H1 (cell line): ENCODE measurements around the gene BTBD8. TPM values are rescaled to one million over a fixed set of nuclear protein-coding genes. Genes with fewer than 3 reads are reported as not detected.
"Not testable (repeated sequence)": the region's sequence is repeated elsewhere in the genome, so short reads cannot be mapped to it uniquely, and the experiment has no call there.

Source experiments
- CTCF ChIA-PET: fragments of 300-600 bp; sonication (Branson Sonifier 250); formaldehyde crosslinking; loops from one replicate; lab custom pipeline; 2021; ENCODE audit not compliant: partially characterized antibody; lab: Charles Lee
- POLR2A ChIA-PET: fragments of 300-600 bp; sonication (Branson Sonifier 250); formaldehyde crosslinking; loops from one replicate; lab custom pipeline; 2021; ENCODE audit warnings: inconsistent platforms; ENCODE audit not compliant: partially characterized antibody; lab: Charles Lee
- DNase-seq, 2 experiments: peaks; one replicate each; pipeline versions ENCODE4 v3.0.0 to v3.0.0-alpha.2; 2010 to 2022; ENCODE audit warnings: low spot score in 2 of 2, low read depth in 1 of 2, mixed read lengths in 1 of 2
- FAIRE-seq: peaks from 2 replicates; lab custom pipeline; 2011; peaks lifted over from hg19 to GRCh38; lab: Jason Lieb, UNC
- H2AFZ ChIP-seq: 2 replicates; pipeline ENCODE4 v1.8.1; 2012; ENCODE audit warnings: low read length, inconsistent platforms
- H2AK5ac ChIP-seq: 2 replicates; pipeline ENCODE4 v1.6.1; 2013; ENCODE audit warnings: low read depth, low read length
- H2BK120ac ChIP-seq: replicated peaks from 2 replicates; pipeline ENCODE3; 2013; ENCODE audit warnings: low read depth, low read length, inconsistent platforms
- H2BK12ac ChIP-seq: 2 replicates; pipeline ENCODE4 v1.6.1; 2013; ENCODE audit warnings: low read depth, low read length
- H2BK15ac ChIP-seq: 2 replicates; pipeline ENCODE4 v1.6.1; 2013; ENCODE audit warnings: low read length
- H2BK20ac ChIP-seq: 2 replicates; pipeline ENCODE4 v1.6.1; 2013; ENCODE audit warnings: low read length
- H2BK5ac ChIP-seq: 2 replicates; pipeline ENCODE4 v1.6.1; 2013; ENCODE audit warnings: low read depth, low read length
- H3K14ac ChIP-seq: 2 replicates; pipeline ENCODE4 v1.6.1; 2013; ENCODE audit warnings: inconsistent platforms; ENCODE audit not compliant: insufficient read length
- H3K18ac ChIP-seq: 2 replicates; pipeline ENCODE4 v1.6.1; 2013; ENCODE audit warnings: low read length; ENCODE audit errors: extremely low read depth
- H3K23ac ChIP-seq: 2 replicates; pipeline ENCODE4 v1.6.1; 2013; ENCODE audit warnings: inconsistent platforms; ENCODE audit not compliant: insufficient read length
- H3K23me2 ChIP-seq: 2 replicates; pipeline ENCODE4 v1.6.1; 2013; ENCODE audit warnings: low read depth, low read length
- H3K27ac ChIP-seq: 2 replicates; pipeline ENCODE4 v1.6.1; 2011; ENCODE audit warnings: low read depth, low read length, inconsistent platforms
- H3K27me3 ChIP-seq, 4 experiments: replicated peaks in 1 of 4; 1 replicate in 1 of 4; 2 replicates in 3 of 4; pipeline versions ENCODE4 v1.6.1 to v1.8.1; 2011 to 2013; ENCODE audit warnings: low read length in 3 of 4, mild to moderate bottlenecking in 3 of 4, inconsistent platforms in 2 of 4, mixed read lengths in 2 of 4, moderate library complexity in 1 of 4; ENCODE audit not compliant: control insufficient read depth in 3 of 4, insufficient read depth in 3 of 4; ENCODE audit errors: extremely low read depth in 1 of 4
- H3K36me3 ChIP-seq, 4 experiments: 2 replicates each; pipeline versions ENCODE4 v1.6.1 to v1.8.1; 2011 to 2013; ENCODE audit warnings: mild to moderate bottlenecking in 4 of 4, low read length in 3 of 4, moderate library complexity in 2 of 4, control low read depth in 1 of 4, inconsistent platforms in 1 of 4; ENCODE audit not compliant: insufficient read depth in 4 of 4, control insufficient read depth in 2 of 4
- H3K4ac ChIP-seq: replicated peaks from 2 replicates; pipeline ENCODE3; 2013; ENCODE audit warnings: low read length, low read depth, mixed read lengths, inconsistent platforms; ENCODE audit not compliant: insufficient read length
- H3K4me1 ChIP-seq, 4 experiments: replicated peaks in 1 of 4; 1 replicate in 1 of 4; 2 replicates in 3 of 4; pipeline versions ENCODE4 v1.6.1 to v1.8.1; 2011 to 2013; ENCODE audit warnings: low read length in 3 of 4, inconsistent platforms in 2 of 4, mixed read lengths in 1 of 4; ENCODE audit not compliant: insufficient read depth in 4 of 4, control insufficient read depth in 3 of 4
- H3K4me2 ChIP-seq, 2 experiments: 2 replicates each; pipeline versions ENCODE4 v1.6.1 to v1.8.1; 2011 to 2013; ENCODE audit warnings: low read depth in 2 of 2, low read length in 2 of 2, control low read depth in 1 of 2, inconsistent platforms in 1 of 2, mild to moderate bottlenecking in 1 of 2; ENCODE audit not compliant: insufficient read depth in 1 of 2
- H3K4me3 ChIP-seq, 4 experiments: fragments of 200-600, 300-600 bp in 1 of 4; sonication (generic), shearing (Covaris generic), sonication (Bioruptor Twin) in 1 of 4; 2 replicates each; pipeline versions ENCODE4 v1.5.1 to v1.8.1; 2011 to 2016; ENCODE audit warnings: low read length in 4 of 4, low read depth in 3 of 4, control low read depth in 2 of 4, inconsistent platforms in 2 of 4, mild to moderate bottlenecking in 2 of 4, mixed read lengths in 1 of 4, moderate library complexity in 1 of 4; ENCODE audit not compliant: insufficient read depth in 2 of 4; ENCODE audit errors: extremely low read depth in 1 of 4
- H3K56ac ChIP-seq: replicated peaks from 2 replicates; pipeline ENCODE3; 2013; ENCODE audit warnings: low read depth, mild to moderate bottlenecking, mixed read lengths, low read length, inconsistent platforms; ENCODE audit not compliant: insufficient read length
- H3K79me1 ChIP-seq: 2 replicates; pipeline ENCODE4 v1.6.1; 2013; ENCODE audit warnings: low read depth, low read length, control low read depth
- H3K79me2 ChIP-seq, 2 experiments: 2 replicates each; pipeline versions ENCODE4 v1.6.1 to v1.8.1; 2012 to 2013; ENCODE audit warnings: low read length in 2 of 2, mild to moderate bottlenecking in 2 of 2, inconsistent platforms in 1 of 2; ENCODE audit not compliant: insufficient read depth in 2 of 2, control insufficient read depth in 1 of 2
- H3K9ac ChIP-seq, 4 experiments: replicated peaks in 1 of 4; 1 replicate in 1 of 4; 2 replicates in 3 of 4; pipeline versions ENCODE4 v1.6.1 to v1.8.1; 2011 to 2013; ENCODE audit warnings: low read depth in 3 of 4, low read length in 3 of 4, control low read depth in 2 of 4, mild to moderate bottlenecking in 2 of 4, moderate library complexity in 2 of 4, inconsistent platforms in 1 of 4; ENCODE audit errors: extremely low read depth in 1 of 4
- H3K9me3 ChIP-seq, 2 experiments: 2 replicates each; pipeline versions ENCODE4 v1.6.1 to v1.8.1; 2012 to 2013; ENCODE audit warnings: mild to moderate bottlenecking in 2 of 2, moderate library complexity in 2 of 2, control low read depth in 1 of 2, inconsistent platforms in 1 of 2, low read depth in 1 of 2, low read length in 1 of 2, mixed read lengths in 1 of 2; ENCODE audit not compliant: insufficient read depth in 2 of 2
- H4K20me1 ChIP-seq, 2 experiments: replicated peaks in 1 of 2; 2 replicates each; pipeline versions ENCODE3 to v1.8.1; 2011 to 2013; ENCODE audit warnings: inconsistent platforms in 2 of 2, low read length in 2 of 2, mild to moderate bottlenecking in 1 of 2; ENCODE audit not compliant: insufficient read depth in 2 of 2, control insufficient read depth in 1 of 2
- H4K5ac ChIP-seq: 2 replicates; pipeline ENCODE4 v1.6.1; 2013; ENCODE audit warnings: low read length, low read depth, mixed read lengths, inconsistent platforms; ENCODE audit not compliant: insufficient read length
- H4K8ac ChIP-seq: 2 replicates; pipeline ENCODE4 v1.8.0; 2013; ENCODE audit warnings: mild to moderate bottlenecking, moderate library complexity, low read length, inconsistent platforms; ENCODE audit not compliant: insufficient read depth; ENCODE audit errors: extremely low read depth
- H4K91ac ChIP-seq: replicated peaks from 2 replicates; pipeline ENCODE3; 2013; ENCODE audit warnings: low read length, mixed read lengths, inconsistent platforms; ENCODE audit not compliant: insufficient read length
- polyA plus RNA-seq, 7 experiments: library from polyadenylated mRNA; depleted of rRNA in 3 of 7; stranded (reverse) in 5 of 7; unstranded in 2 of 7; fragments of >200 nt in 5 of 7; fragments of 200-250 nt in 2 of 7; gene quantifications; 1 replicate in 5 of 7; 2 replicates in 1 of 7; 4 replicates in 1 of 7; pipeline versions ENCODE4 v1.2.1 to v1.2.3, GENCODE V29; 2011 to 2013; ENCODE audit warnings: missing spikeins in 2 of 7, mixed read lengths in 2 of 7
- total RNA-seq: library from RNA; stranded (reverse); fragmentation: NEBNext Ultra II Directional; extraction: Animal tissue kit (Norgen Biotek cat#: 25700); gene quantifications from 2 replicates; pipeline ENCODE4 v1.2.1, GENCODE V29; 2021

Gene BTBD8
- total and polyA plus RNA-seq, 2 of the 8 experiments (the other 6 are each of a cell fraction or from before 2014, with no cell fraction given) = 0.44 to 2.5 TPM

GRCh38 chr1:92074446-92074845 lies 5.7 kb upstream of the BTBD8 start:
- H3K79me2 ChIP-seq, H2BK12ac ChIP-seq, H3K27ac ChIP-seq, H3K79me1 ChIP-seq, H2AFZ ChIP-seq, H2BK15ac ChIP-seq, H2BK20ac ChIP-seq, H4K91ac ChIP-seq, H3K36me3 ChIP-seq, H3K9me3 ChIP-seq, POLR2A ChIA-PET, FAIRE-seq, H4K8ac ChIP-seq, H2AK5ac ChIP-seq, H3K56ac ChIP-seq, H3K4ac ChIP-seq, DNase-seq, CTCF ChIA-PET, H3K23me2 ChIP-seq, H4K5ac ChIP-seq, H3K4me3 ChIP-seq, H3K4me2 ChIP-seq, H2BK5ac ChIP-seq, H3K14ac ChIP-seq, H3K18ac ChIP-seq, H3K9ac ChIP-seq, H2BK120ac ChIP-seq, H3K23ac ChIP-seq, H3K27me3 ChIP-seq, H4K20me1 ChIP-seq, H3K4me1 ChIP-seq: not testable (repeated sequence)
